CD4-positive, alpha-beta T cell treated with Interferon alpha-2 for 1 hour (primary cell): ENCODE measurements around the gene COLEC11.
A peak's percentile ranks its signal among the peaks of the same experiment; 100 is the strongest.

Source experiments
- DNase-seq, 2 donors: peaks; one replicate each; pipeline ENCODE4 v3.0.0-alpha.2; 2020 to 2022

COLEC11 gene

DNA sequence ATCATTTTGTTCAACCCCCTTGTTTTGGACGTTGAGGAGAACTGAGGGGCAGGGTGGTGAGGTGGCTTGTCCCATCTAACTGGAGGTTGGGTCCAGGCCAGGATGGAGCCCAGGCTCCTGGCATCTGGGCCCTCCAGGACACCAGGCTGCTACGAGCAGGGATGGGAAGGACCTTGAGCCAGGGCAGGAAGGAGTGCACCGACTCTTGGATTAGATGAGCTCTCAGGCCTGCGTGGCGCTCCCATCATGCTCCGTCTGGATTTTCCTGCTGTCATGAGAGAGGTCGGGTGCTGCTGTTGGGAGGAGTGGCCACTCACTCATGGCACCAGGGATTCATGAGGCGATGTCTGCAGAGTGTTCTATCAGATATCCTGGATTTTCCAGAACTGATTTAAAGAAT, 44.7 kb downstream of the COLEC11 start:
- DNase-seq: no peak

GRCh38 chr2:3641181-3641580, 46.3 kb downstream of the COLEC11 start:
- DNase-seq: no peak

DNA sequence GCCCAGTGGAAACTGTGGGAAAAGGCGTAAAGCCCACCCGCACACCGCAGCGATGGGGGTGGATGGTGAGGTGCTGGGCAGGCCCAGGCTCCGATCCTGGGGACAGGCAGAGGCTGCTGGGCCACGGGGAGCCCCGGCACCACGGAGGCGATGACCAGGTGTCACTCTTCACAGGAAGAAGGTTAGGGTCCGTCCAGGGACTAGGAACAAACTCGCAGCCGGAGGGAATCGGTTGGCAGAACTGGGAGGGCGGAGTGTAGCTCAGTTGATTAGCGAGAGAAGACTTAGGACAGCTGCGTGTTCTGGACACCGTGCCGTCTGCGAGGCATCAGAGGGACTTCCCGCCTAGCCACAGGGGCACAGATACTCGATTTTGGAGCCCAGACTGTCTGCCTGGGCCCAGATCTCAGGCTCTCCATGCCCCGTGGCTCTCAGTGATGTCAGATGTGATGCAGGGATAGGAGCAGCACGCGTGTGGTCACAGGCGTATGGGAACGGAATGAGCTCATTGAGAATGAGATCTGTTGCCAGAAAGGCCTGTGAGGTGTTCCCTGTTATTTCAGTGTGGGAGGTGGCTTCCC, 47.0 kb downstream of the COLEC11 start:
- no peak for DNase-seq

- DNase-seq: no peak
These were observed 47.8 kb downstream of the COLEC11 start for GRCh38 chr2:3642521-3643215.

GRCh38 chr2:3643371-3644245, 48.7 kb downstream of the COLEC11 start:
- DNase-seq: no peak

DNA sequence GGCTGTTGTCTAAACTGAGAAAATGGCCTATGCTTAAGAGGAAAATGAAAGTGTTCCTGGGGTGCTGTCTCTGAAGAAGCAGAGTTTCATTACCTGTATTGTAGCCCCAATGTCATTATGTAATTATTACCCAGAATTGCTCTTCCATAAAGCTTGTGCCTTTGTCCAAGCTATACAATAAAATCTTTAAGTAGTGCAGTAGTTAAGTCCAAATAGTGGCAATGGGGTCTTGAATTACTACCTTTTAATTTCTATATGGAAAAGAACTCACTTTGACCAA, 49.3 kb downstream of the COLEC11 start:
- DNase-seq: no peak

GRCh38 chr2:3644891-3645605, 50.1 kb downstream of the COLEC11 start:
- no peak for DNase-seq

GRCh38 chr2:3645745-3646389, 51.0 kb downstream of the COLEC11 start:
- no peak for DNase-seq

- no peak for DNase-seq
These were observed 51.5 kb downstream of the COLEC11 start for GRCh38 chr2:3646446-3646845.

- DNase-seq: no peak
These were observed 52.3 kb downstream of the COLEC11 start for GRCh38 chr2:3647246-3647645.

- no peak for DNase-seq
These were observed 53.1 kb downstream of the COLEC11 start for GRCh38 chr2:3647831-3648651.

- no peak for DNase-seq
These were observed 53.8 kb downstream of the COLEC11 start for GRCh38 chr2:3648652-3649177.

DNA sequence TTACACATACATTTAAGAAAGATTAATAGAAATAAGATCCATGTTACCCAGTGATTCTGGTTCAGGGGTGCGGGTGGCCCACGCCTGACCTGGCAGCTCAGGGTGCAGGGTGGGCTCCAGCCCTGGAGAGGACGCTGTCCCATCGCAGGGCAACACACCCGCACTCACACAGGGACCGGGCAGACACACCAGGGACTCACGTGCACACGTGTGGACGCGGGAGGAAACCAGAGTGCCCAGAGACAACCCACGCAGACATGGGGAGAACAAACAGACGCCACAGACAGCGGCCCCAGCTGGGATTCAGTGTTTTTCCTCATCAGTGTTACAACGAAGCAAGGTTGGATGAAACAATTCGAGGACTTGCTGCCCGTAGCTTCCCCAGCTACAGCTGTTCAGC, 54.7 kb downstream of the COLEC11 start:
- DNase-seq: no peak

GRCh38 chr2:3650140-3650920, 55.4 kb downstream of the COLEC11 start:
- no peak for DNase-seq

GRCh38 chr2:3651691-3652648, 57.1 kb downstream of the COLEC11 start:
- peak; percentile 70 to 75 for DNase-seq

DNA sequence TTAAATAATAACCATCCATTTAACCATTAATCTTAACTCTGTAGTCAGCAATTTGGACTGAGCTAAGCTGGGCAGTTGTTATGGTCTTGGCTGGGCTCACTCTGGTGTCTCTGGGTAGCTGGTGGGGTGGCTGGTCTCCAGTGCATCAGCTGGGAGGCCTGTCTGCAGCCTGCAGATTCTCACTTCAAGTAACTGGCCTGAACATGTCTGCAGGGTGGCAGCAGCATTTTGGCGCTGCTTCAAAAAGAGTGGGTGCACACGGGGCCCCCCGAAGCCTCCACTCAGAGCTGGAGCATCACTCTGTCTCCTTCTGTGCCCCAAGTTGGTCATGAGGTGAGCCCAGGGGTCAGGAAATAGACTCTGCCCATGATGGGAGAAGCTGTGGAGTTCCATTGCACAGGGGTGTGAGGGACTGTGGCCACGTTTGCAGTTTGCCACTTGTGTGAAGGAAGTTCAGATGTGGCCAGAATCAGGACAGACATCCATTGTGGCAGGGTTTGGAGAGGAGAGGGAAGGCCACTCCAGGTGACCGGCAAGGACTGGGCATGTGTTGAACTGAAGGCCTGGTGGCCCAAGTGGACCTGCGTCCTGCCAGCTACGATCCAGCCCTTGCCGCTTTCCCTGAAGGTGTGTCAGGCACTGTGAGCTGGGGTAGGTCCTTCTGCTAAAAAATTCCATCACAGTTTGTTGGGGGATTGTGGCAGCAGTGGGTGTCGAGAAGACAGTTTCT, 58.1 kb downstream of the COLEC11 start:
- no peak for DNase-seq

DNA sequence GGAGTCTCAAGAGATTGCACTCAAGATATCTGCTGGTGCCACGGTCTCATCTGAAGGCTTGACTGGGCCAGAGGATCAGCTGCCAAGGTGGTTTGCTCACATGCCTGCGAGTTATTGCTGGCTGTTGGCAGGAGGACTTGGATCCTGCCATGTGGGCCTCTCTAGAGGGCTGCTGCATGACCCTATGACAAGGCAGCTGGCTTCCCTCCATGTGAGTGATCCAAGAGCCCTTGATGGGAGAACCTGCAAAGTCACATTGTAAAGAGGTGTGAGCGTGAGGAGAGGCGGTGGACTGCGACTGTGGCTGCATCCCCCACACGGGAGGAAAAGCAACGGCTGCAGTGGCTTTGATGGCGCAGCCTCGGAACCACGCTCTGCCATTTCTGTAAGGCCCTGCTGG, 59.1 kb downstream of the COLEC11 start:
- DNase-seq: no peak

- no peak for DNase-seq
These were observed 59.8 kb downstream of the COLEC11 start for GRCh38 chr2:3654531-3655225.
